Measurements from ENCODE around the gene HSP90AB1. TPM values are rescaled to one million over a fixed set of nuclear protein-coding genes. Genes with fewer than 3 reads are reported as not detected.

The HSP90AB1 gene
- total RNA-seq, 1 donor from 2014 or later, result 762 TPM

Other genes with a start within 250 kb of the HSP90AB1 start
- gene MRPL14, start 119.6 kb upstream of the HSP90AB1 start, total RNA-seq, result 53.9 and 54.6 TPM in 2 replicates
- 13.8 and 14.5 TPM in 2 replicates for gene TMEM63B, start 119.5 kb upstream of the HSP90AB1 start, total RNA-seq
- gene CAPN11, start 88.3 kb upstream of the HSP90AB1 start, total RNA-seq, result not detected in 2 replicates
- not detected in 2 replicates for gene MYMX, start 30.2 kb upstream of the HSP90AB1 start, total RNA-seq
- gene SLC29A1, start 23.5 kb upstream of the HSP90AB1 start, total RNA-seq, result 33.5 and 39.7 TPM in 2 replicates
- gene SLC35B2, start 10.4 kb downstream of the HSP90AB1 start, total RNA-seq, result 31.6 and 34.6 TPM in 2 replicates
- gene NFKBIE, start 18.4 kb downstream of the HSP90AB1 start, total RNA-seq, result 32.6 and 39.2 TPM in 2 replicates
- gene TMEM151B, start 23.3 kb downstream of the HSP90AB1 start, total RNA-seq, result not detected in 2 replicates
- 19.8 and 20.0 TPM in 2 replicates for gene AARS2, start 66.2 kb downstream of the HSP90AB1 start, total RNA-seq
- gene SPATS1, start 95.5 kb downstream of the HSP90AB1 start, total RNA-seq, result not detected in 2 replicates
- 24.1 and 26.6 TPM in 2 replicates for gene CDC5L, start 140.6 kb downstream of the HSP90AB1 start, total RNA-seq